ENCODE results near the gene CSNK2B.
"Not testable (repeated sequence)": the region's sequence is repeated elsewhere in the genome, so short reads cannot be mapped to it uniquely, and the experiment has no call there.

The CSNK2B gene

DNA sequence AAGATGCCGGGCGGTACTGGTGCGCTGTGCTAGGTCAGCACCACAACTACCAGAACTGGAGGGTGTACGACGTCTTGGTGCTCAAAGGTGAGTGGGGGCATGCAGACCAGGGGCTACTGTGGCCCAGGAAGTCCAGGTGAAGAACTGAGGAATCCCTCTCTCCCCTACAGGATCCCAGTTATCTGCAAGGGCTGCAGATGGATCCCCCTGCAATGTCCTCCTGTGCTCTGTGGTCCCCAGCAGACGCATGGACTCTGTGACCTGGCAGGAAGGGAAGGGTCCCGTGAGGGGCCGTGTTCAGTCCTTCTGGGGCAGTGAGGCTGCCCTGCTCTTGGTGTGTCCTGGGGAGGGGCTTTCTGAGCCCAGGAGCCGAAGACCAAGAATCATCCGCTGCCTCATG, 41.8 kb downstream of the CSNK2B start:
- peaks cover 15% of the 10 kb centered on the region for H3K4me1 Mint-ChIP-seq
- H3K4me3 Mint-ChIP-seq = no peak overlapping the region
- ATAC-seq (no peak), DNase-seq (no peak)
- H3K27ac Mint-ChIP-seq = no peak overlapping the region
- H3K9me3 Mint-ChIP-seq = no peaks in the 10 kb centered on the region
- peaks cover 7% of the 10 kb centered on the region for H3K27me3 Mint-ChIP-seq

DNA sequence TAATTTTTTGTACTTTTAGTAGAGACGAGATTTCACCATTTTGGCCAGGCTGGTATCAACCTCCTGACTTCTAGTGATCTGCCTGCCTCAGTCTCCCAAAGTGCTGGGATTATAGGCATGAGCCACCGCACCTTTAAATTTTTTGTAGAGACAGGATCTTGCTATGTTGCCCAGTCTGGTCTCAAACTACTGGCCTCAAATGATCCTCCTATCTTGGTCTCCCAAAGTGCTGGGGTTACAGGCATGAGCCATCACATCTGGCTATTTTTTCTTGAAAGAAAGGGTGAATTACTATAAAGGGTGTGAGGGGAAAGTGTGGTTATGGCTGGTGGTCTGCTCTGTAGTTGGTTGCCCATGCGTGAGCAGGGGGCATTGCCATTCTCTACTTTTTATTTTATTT, 42.3 kb downstream of the CSNK2B start:
- Mint-ChIP-seq H3K27ac (no peak overlapping the region), H3K4me1 (peaks cover 14% of the 10 kb centered on the region), H3K9me3 (no peaks in the 10 kb centered on the region), H3K4me3 (no peak overlapping the region), H3K27me3 (peaks cover 7% of the 10 kb centered on the region)
- ATAC-seq (no peak), DNase-seq (no peak)

DNA sequence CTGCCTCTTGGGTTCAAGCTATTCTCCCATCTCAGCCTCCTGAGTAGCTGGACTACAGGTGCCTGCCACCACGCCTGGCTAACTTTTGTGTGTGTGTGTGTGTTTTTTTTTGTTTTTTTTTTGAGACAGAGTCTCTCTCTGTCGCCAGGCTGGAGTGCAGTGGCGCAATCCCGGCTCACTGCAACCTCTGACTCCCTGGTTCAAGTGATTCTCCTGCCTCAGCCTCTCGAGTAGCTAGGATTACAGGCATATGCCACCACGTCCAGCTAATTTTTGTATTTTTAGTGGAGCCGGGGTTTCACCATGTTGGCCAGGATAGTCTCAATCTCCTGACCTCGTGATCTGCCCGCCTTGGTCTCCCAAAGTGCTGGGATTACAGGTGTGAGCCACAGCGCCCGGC, 43.3 kb downstream of the CSNK2B start:
- H3K27ac Mint-ChIP-seq, ATAC-seq, H3K4me3 Mint-ChIP-seq, H3K9me3 Mint-ChIP-seq, H3K27me3 Mint-ChIP-seq, DNase-seq: not testable (repeated sequence)
- H3K4me1 Mint-ChIP-seq = peaks cover 12% of the 10 kb centered on the region

DNA sequence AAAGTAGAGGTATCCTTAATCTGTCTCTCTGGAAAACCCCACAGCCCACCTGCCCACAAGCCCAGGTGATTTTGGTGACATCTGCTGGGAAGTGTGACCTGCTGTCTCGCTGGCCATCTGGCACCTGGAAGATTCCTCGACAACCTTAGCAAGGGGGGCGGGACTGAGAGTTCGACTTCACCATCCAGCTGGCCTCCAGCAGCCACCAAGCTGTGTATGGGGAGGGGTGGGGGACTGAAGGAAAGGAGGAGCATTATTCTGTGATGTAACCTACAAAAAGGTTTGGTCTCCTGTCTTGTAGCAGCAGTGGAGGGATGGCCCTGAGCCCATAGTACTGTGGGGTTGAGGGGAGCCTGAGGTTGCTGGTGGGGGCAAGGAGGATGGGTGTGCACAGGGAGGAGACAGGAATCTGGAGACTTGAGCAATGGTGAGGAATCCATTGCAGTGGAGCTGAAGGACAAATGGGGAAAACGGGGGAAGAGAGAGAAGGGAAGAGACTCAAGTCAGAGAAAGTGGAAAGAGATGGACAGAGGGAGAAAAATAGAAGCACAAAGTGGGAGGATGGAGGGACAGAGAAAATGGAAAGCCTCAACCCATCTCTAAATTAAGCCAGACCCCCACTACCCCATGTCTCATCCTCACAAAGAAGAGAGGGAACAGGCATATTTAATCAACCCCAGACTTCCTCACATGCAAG, 44.8 kb downstream of the CSNK2B start:
- Mint-ChIP-seq H3K9me3 (no peaks in the 10 kb centered on the region), H3K4me3 (no peak overlapping the region), H3K27me3 (peaks cover 7% of the 10 kb centered on the region), H3K4me1 (peaks cover 14% of the 10 kb centered on the region), H3K27ac (peak overlapping the region; percentile 43 to 73)
- ATAC-seq (no peak), DNase-seq (no peak)

DNA sequence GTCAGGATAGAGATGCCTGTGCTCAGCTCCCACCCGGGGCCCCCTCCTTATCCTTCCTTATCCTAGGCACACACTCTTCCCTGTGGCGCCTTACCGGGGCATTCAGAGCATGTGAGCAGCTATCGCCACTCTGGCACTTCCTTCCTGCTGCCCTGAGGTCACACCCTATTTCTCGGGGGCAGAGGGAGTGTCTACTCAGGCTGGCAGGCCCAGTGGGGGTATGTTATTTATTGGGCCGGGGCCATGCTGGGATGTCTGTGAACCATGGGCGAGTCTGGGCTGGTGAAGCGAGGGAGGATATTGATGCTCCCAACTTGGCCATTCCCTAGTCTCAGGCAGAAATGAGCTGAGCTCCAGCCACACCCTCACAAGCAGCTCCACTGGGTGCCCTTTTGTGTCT, 45.4 kb downstream of the CSNK2B start:
- DNase-seq (no peak), ATAC-seq (no peak)
- Mint-ChIP-seq H3K27ac (peak overlapping the region in 1 of 2 donors; percentile 43), H3K27me3 (peaks cover 7% of the 10 kb centered on the region), H3K9me3 (no peaks in the 10 kb centered on the region), H3K4me1 (peaks cover 14% of the 10 kb centered on the region), H3K4me3 (no peak overlapping the region)

DNA sequence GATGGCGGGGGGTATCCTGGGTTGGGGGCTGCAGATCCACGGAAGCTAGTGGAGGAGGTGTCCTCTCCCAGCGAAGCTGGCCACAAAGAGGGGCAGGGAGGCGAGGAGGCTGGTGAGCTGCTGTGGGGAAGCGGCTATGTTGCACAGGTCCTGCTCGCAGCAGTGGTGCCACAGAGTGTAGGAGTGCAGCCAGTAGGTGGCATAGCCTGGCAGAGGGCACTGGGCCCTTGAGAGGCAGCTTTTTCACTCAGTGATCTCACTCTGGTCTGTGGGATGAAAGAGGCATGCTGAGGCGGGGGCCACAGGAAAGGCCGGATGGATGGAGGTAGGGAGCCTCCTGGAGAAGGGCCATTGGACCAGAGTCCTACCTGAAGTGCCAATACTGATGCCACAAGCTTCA, 46.4 kb downstream of the CSNK2B start:
- ATAC-seq (peak; percentile 64), DNase-seq (no peak)
- Mint-ChIP-seq H3K4me3 (no peak overlapping the region), H3K27ac (no peak overlapping the region), H3K4me1 (peaks cover 14% of the 10 kb centered on the region), H3K27me3 (peaks cover 7% of the 10 kb centered on the region), H3K9me3 (no peaks in the 10 kb centered on the region)

DNA sequence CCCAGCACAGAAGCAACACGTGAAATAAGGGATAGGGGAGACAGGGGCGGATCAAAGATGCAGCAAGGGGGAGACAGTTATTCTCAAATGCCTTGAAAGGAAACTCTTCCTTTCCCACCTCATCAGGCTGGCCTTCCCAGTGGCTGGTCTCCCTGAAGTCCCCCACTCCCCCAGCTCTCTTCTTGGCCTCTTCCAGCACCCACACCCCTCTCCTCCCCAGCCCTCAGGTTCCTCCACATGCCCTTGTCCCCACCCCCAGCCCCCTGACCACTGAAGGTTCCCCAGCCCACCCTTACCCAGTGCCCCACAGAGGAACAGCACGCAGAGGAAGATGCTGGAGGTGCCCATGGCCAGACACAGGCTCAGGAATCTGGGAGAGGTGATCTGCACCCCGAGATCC, 47.6 kb downstream of the CSNK2B start:
- no peak for DNase-seq
- no peak overlapping the region for H3K4me3 Mint-ChIP-seq
- peaks cover 14% of the 10 kb centered on the region for H3K4me1 Mint-ChIP-seq
- peaks cover 7% of the 10 kb centered on the region for H3K27me3 Mint-ChIP-seq
- no peak overlapping the region for H3K27ac Mint-ChIP-seq
- no peaks in the 10 kb centered on the region for H3K9me3 Mint-ChIP-seq
- ATAC-seq = no peak

DNA sequence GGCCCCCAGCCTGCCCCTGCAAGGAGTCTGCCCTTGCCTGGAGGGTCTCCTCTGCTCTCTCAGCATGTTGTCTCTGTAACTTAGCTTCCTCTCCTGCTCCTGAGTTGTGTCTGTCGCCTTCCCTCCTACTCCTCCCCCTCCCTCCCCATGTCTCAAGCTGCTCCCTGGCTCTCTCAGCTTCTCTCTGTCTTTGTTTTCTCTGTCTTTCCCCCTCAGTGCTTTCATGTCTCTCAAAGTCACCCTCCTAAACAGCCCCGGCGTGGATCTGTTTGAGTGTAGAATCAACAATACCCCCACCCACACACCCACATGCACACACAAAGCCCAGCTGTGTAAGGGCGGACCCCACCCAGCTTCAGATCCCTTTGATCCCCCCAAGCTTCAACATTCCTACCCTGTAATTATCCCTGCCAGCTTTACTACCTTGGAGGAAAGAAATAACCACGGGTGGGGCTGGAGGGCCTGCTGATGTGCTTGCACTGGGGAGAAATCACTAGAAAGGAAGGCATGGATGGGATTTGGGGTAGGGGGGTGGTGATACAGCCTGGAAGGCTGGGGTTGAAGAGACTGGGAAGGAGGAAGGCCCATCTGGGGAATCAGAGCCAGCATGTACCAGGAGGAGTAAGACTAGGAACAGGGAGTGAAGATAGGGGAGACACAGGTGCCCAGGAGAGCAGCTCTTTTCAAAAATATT, 48.3 kb downstream of the CSNK2B start:
- ATAC-seq (no peak), DNase-seq (no peak)
- Mint-ChIP-seq H3K27ac (peak overlapping the region in 1 of 2 donors; percentile 84), H3K4me3 (no peak overlapping the region), H3K27me3 (peaks cover 7% of the 10 kb centered on the region), H3K4me1 (peaks cover 14% of the 10 kb centered on the region), H3K9me3 (no peaks in the 10 kb centered on the region)

DNA sequence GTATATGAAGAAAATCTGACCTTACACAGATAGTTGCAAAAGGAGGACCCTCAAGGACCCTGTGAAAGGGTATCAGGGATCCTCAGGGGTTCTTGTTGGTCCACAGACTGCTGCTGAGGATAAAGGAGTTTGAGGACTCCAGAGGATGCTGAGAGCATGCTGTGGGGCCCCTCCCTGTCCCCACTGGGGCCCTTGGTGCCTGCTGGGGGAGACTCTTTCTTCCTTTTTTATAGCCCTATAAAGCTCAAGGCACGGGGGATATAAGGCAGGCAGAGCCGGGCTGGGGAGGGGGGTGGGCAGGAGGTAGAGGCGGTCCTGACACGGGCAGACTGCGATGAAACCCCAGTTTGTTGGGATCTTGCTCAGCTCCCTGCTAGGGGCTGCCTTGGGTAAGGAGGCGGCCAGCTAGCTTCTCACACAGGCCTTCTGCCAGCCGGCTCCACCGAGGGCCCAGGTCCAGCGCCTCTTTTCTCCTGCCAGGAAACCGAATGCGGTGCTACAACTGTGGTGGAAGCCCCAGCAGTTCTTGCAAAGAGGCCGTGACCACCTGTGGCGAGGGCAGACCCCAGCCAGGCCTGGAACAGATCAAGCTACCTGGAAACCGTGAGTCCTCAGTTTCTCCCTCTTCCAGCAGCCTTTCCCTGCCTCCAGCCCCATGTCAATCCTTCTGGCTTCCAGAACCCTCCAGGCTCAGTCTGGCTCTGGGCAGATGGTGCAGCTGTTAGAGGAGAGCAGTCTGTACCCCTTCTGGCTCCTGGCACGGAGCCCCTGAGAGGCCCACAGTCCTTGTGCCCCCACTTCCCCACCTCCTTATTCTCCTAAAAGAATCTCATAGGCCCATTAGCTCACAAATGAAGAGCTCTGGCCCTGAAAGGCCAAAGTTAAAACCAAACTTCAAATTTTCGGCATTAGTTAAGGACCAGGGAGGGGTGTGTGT, 49.4 kb downstream of the CSNK2B start, which contains the start of gene LY6G6D:
TSS of gene LY6G6D (plus strand) at position 327 of the 937 bp plus-strand sequence. CDS start at position 335, 8 bp downstream.
- Mint-ChIP-seq H3K27ac (peak within 1 kb of the TSS in 1 of 2 donors; percentile 84), H3K4me3 (no peak within 1 kb of the TSS), H3K9me3 (no peaks in the 10 kb centered on the region)

DNA sequence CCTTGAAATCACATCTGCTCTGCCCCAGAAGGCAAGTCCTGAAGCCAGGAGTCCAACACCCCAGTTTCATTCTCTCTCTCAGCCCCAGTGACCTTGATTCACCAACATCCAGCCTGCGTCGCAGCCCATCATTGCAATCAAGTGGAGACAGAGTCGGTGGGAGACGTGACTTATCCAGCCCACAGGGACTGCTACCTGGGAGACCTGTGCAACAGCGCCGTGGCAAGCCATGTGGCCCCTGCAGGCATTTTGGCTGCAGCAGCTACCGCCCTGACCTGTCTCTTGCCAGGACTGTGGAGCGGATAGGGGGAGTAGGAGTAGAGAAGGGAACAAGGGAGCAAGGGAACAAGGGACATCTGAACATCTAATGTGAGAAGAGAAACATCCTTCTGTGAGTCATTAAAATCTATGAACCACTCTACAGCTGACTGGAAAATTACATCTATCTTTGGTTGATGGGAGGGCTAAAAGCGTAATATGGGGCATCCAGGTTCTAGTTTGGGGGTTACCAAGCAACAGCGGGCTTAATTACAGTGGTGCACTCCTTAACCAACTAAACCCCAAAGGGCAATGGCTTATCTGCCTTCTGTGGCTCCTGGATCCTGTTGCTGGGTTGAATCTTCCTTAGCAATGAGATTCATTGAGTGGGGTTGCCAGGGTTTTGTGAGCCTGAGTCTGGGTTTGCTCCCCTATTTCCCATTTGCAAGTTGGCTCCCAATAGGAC, 51.8 kb downstream of the CSNK2B start:
- Mint-ChIP-seq H3K4me3 (no peak overlapping the region), H3K27me3 (peaks cover under 1% of the 10 kb centered on the region), H3K27ac (no peak overlapping the region), H3K9me3 (no peaks in the 10 kb centered on the region), H3K4me1 (peaks cover 8% of the 10 kb centered on the region)
- no peak for ATAC-seq
- DNase-seq = no peak

More for the DNA sequence above, 49.4 kb downstream of the CSNK2B start, which contains the start of gene LY6G6D:
- H3K4me1 Mint-ChIP-seq = peaks cover 14% of the 10 kb centered on the region
- no peak for DNase-seq
- no peak for ATAC-seq
- peaks cover 7% of the 10 kb centered on the region for H3K27me3 Mint-ChIP-seq

DNA sequence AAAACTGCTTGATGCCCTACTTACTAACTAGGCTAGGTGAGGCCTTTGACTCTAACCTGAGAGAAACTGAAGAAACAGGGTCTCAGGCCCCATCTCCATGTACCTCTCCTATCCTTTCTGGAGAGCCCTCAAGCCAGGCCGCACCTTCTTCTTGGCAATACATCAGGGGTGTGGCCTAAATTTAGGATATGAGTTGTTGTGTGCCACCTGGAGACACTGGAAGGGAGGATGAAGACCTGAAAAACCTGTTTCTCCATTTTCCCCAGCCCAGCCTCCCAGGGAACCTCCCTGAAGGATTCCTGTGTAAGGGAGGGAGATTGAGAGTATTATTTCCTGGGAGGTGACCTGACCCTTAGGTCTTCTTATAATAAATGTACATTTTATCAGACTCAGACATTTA, 52.4 kb downstream of the CSNK2B start:
- H3K27ac Mint-ChIP-seq = no peak overlapping the region
- no peaks in the 10 kb centered on the region for H3K9me3 Mint-ChIP-seq
- no peak overlapping the region for H3K4me3 Mint-ChIP-seq

DNA sequence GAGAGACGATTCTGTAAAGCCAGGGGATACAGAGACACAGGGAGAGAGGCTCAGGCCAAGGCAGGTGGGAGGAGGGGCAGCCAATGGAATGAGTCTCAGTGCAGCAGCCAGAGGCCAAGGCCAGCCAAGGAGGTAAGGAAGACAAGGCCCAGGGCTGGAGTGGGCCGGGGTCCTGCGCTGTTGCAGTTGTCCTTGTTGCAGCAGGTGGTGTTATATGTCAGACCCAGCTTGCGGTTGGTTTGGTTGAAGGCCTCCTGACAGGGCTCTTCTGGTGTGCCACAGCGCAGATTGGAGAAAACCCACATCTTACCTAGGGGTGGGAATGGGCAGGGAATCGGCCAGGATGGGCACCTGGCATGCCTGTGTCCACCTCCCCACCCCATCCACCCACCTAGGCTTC, 53.1 kb downstream of the CSNK2B start:
- no peak overlapping the region for H3K4me3 Mint-ChIP-seq
- peaks cover 15% of the 10 kb centered on the region for H3K4me1 Mint-ChIP-seq
- DNase-seq (no peak), ATAC-seq (no peak)
- H3K9me3 Mint-ChIP-seq = no peaks in the 10 kb centered on the region
- no peak overlapping the region for H3K27ac Mint-ChIP-seq
- H3K27me3 Mint-ChIP-seq = no peaks in the 10 kb centered on the region

More for the DNA sequence above, 52.4 kb downstream of the CSNK2B start:
- no peak for ATAC-seq
- Mint-ChIP-seq H3K4me1 (peaks cover 11% of the 10 kb centered on the region), H3K27me3 (no peaks in the 10 kb centered on the region)
- DNase-seq = no peak

Data from stimulated activated naive CD8-positive, alpha-beta T cell treated with anti-CD3 and anti-CD28 coated beads, Interleukin-15, amount 100 ng/mL, for 72 hours (primary cell).